ENCODE measurements around the gene THSD7B.

GRCh38 chr2:137199751-137200150, 434.4 kb downstream of the THSD7B start:
- TF ChIP-seq CTCF (conservative IDR thresholded peaks at IDR 0.05; ENCODE audit: low read length) (no peak), EZH2phosphoT487 (IDR thresholded peaks at IDR 0.05; ENCODE audit: borderline replicate concordance) (no peak)

Data from Loucy (cell line).